Osteoblast (primary cell): Measurements from ENCODE around the gene NOXO1. TPM values are rescaled to one million over a fixed set of nuclear protein-coding genes. Genes with fewer than 3 reads are reported as not detected.

ENCODE experiments used
- DNase-seq: peaks from one replicate; pipeline ENCODE4 v3.0.0; 2011; ENCODE audit warnings: low spot score, mixed read lengths; ENCODE audit not compliant: insufficient read length; ENCODE audit errors: missing footprints
- H2AFZ ChIP-seq: 2 replicates; pipeline ENCODE4 v1.6.0; 2011; ENCODE audit warnings: mild to moderate bottlenecking, low read length
- H3K27ac ChIP-seq: 2 replicates; pipeline ENCODE4 v1.5.1; 2011; ENCODE audit warnings: mild to moderate bottlenecking, low read depth, low read length, moderate library complexity
- H3K27me3 ChIP-seq: 2 replicates; pipeline ENCODE4 v1.6.0; 2012; ENCODE audit warnings: mild to moderate bottlenecking, control low read depth, inconsistent platforms, low read length, moderate library complexity; ENCODE audit not compliant: insufficient read depth
- H3K36me3 ChIP-seq: 2 replicates; pipeline ENCODE4 v1.5.1; 2011; ENCODE audit warnings: mild to moderate bottlenecking, low read length, control low read depth, moderate library complexity; ENCODE audit not compliant: insufficient read depth
- H3K4me1 ChIP-seq: 2 replicates; pipeline ENCODE4 v1.5.1; 2011; ENCODE audit warnings: mild to moderate bottlenecking, low read length, control low read depth, moderate library complexity; ENCODE audit not compliant: insufficient read depth
- H3K4me2 ChIP-seq: 2 replicates; pipeline ENCODE4 v1.6.0; 2011; ENCODE audit warnings: mild to moderate bottlenecking, low read length; ENCODE audit not compliant: insufficient read depth
- H3K4me3 ChIP-seq: fragments of 200-600 bp; sonication (generic); 3 replicates; pipeline ENCODE4 v1.5.1; 2012; ENCODE audit warnings: mild to moderate bottlenecking, low read length, inconsistent platforms; ENCODE audit not compliant: insufficient read depth
- H3K79me2 ChIP-seq: 2 replicates; pipeline ENCODE4 v1.6.0; 2012; ENCODE audit warnings: mild to moderate bottlenecking, low read length, control low read depth, inconsistent platforms; ENCODE audit not compliant: insufficient read depth
- H3K9me3 ChIP-seq: 2 replicates; pipeline ENCODE4 v1.5.1; 2011; ENCODE audit warnings: low read depth, low read length, control low read depth
- H4K20me1 ChIP-seq: 2 replicates; pipeline ENCODE4 v1.6.0; 2012; ENCODE audit warnings: mild to moderate bottlenecking, low read length, control low read depth; ENCODE audit not compliant: insufficient read depth
- total RNA-seq: library from RNA; depleted of rRNA; stranded (reverse); fragments of >200 nt; gene quantifications from 2 replicates; pipeline ENCODE4 v1.2.3, GENCODE V29; 2012
- TF ChIP-seq, protein P1 (sequence below): IDR thresholded peaks from 2 replicates; pipeline ENCODE4 v1.5.1; 2011; ENCODE audit warnings: mild to moderate bottlenecking, low read depth, low read length, moderate library complexity; ENCODE audit errors: extremely low read depth

Gene NOXO1
- total RNA-seq, 1 donor: under 0.01 TPM

DNA sequence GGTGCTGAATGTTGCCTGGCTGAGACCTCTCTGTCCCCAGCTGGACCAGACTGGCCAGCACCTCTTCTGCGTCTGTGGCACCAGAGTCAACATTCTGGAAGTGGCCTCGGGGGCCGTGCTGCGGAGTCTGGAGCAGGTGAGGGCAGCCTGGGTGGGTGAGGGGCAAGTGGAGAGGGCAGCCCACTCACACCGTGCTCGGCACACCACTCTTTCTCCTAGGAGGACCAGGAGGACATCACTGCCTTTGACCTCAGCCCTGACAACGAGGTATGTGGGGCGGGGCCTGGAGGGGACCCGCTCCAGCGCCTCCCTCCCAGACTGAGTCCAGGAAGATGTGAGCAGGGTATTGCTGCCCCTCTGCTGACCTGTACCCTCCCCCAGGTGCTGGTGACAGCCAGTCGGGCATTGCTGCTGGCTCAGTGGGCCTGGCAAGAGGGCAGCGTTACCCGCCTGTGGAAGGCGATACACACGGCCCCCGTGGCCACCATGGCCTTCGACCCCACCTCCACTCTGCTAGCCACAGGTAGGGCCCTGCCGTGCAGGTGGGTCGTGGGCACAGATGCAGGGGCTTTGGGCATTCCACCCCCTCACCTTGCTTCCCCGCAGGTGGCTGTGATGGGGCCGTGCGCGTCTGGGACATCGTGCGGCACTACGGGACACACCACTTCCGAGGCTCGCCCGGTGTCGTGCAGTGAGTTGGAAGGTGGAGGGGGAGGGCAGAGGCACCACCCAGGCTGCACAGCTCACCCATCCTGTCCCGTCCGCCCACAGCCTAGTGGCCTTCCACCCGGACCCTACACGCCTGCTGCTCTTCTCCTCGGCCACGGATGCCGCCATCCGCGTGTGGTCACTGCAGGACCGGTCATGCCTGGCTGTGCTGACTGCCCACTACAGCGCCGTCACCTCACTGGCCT, 6.9 kb downstream of the NOXO1 start:
- no peaks in the 10 kb centered on the region for H3K9me3 ChIP-seq
- peaks cover 10% of the 10 kb centered on the region for H3K4me1 ChIP-seq
- peaks cover under 1% of the 10 kb centered on the region for H3K27me3 ChIP-seq
- DNase-seq: peak; percentile 72
- H3K4me2 ChIP-seq: no peak overlapping the region
- no peak overlapping the region for H3K4me3 ChIP-seq
- H3K27ac ChIP-seq: no peak overlapping the region
- TF ChIP-seq, protein P1, sequence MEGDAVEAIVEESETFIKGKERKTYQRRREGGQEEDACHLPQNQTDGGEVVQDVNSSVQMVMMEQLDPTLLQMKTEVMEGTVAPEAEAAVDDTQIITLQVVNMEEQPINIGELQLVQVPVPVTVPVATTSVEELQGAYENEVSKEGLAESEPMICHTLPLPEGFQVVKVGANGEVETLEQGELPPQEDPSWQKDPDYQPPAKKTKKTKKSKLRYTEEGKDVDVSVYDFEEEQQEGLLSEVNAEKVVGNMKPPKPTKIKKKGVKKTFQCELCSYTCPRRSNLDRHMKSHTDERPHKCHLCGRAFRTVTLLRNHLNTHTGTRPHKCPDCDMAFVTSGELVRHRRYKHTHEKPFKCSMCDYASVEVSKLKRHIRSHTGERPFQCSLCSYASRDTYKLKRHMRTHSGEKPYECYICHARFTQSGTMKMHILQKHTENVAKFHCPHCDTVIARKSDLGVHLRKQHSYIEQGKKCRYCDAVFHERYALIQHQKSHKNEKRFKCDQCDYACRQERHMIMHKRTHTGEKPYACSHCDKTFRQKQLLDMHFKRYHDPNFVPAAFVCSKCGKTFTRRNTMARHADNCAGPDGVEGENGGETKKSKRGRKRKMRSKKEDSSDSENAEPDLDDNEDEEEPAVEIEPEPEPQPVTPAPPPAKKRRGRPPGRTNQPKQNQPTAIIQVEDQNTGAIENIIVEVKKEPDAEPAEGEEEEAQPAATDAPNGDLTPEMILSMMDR: no peak
- H3K36me3 ChIP-seq: peaks cover 26% of the 10 kb centered on the region
- peaks cover 26% of the 10 kb centered on the region for H3K79me2 ChIP-seq
- H4K20me1 ChIP-seq: peaks cover 10% of the 10 kb centered on the region
- H2AFZ ChIP-seq: no peak overlapping the region

GRCh38 chr16:1973461-1974156, 7.7 kb downstream of the NOXO1 start:
- Histone ChIP-seq H3K79me2 (peaks cover 26% of the 10 kb centered on the region), H3K27me3 (no peaks in the 10 kb centered on the region), H3K9me3 (no peaks in the 10 kb centered on the region), H4K20me1 (peaks cover 5% of the 10 kb centered on the region), H3K4me3 (no peak overlapping the region), H3K4me2 (no peak overlapping the region), H3K4me1 (peaks cover 10% of the 10 kb centered on the region), H2AFZ (no peak overlapping the region), H3K36me3 (peaks cover 26% of the 10 kb centered on the region), H3K27ac (no peak overlapping the region)
- TF ChIP-seq, protein P1: no peak
- DNase-seq: peak; percentile 87

GRCh38 chr16:1972490-1972877, 8.8 kb downstream of the NOXO1 start:
- no peaks in the 10 kb centered on the region for H3K27me3 ChIP-seq
- peak overlapping the region; percentile 98 for H3K4me3 ChIP-seq
- peak overlapping the region; percentile 80 for H2AFZ ChIP-seq
- peak; percentile 98 for DNase-seq
- peak overlapping the region; percentile 94 for H3K27ac ChIP-seq
- H3K4me1 ChIP-seq: peaks cover 10% of the 10 kb centered on the region
- no peaks in the 10 kb centered on the region for H3K9me3 ChIP-seq
- no peaks in the 10 kb centered on the region for H4K20me1 ChIP-seq
- peaks cover 26% of the 10 kb centered on the region for H3K79me2 ChIP-seq
- TF ChIP-seq, protein P1: no peak
- peaks cover 24% of the 10 kb centered on the region for H3K36me3 ChIP-seq
- peak overlapping the region; percentile 98 for H3K4me2 ChIP-seq
